ENCODE results near the gene DNALI1.

DNALI1 gene

DNA sequence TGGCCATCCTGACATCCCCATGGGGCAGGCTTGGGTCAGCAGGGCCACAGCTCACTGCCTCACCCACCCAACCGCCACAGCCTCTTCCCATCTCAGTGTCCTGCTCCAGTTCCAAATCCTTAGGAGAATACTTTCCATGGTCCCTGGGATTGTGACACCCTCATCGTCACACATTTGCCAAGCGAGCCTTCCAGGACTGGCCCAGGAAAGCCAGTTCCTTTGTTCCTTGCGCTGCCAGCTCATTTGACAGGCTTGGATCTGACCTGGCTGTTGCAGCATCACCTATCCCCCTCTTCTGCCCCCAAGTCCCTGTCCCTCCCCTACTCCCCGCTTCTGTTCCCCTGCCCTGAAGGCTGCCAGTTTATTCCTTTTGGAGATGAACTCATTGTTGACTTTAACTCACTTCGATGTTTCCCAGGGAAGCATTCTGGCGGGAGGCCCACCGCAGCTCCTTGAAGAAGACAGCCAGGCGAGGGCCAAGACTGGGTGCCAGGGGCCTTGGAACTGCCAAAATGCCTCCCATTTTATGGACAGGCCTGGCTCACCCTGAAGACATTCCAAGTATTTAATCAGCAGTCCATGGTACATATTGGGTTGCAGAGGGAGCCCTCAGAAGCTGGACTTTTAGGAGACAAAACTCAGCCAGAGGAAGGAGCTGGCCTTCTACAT, 49.2 kb downstream of the DNALI1 start:
- Histone ChIP-seq H3K4me1 (ENCODE audit: control insufficient read depth, insufficient read depth, low read length) (no peaks in the 10 kb centered on the region), H3K4me3 (ENCODE audit: low read depth, low read length) (no peak overlapping the region), H3K36me3 (ENCODE audit: control insufficient read depth in 2 of 2, insufficient read depth in 1 of 2, low read length in 2 of 2) (no peaks in the 10 kb centered on the region), H3K27ac (ENCODE audit: extremely low read depth, low read depth, low read length) (no peak overlapping the region), H3K9me3 (ENCODE audit: control insufficient read depth, insufficient read depth, low read depth, low read length) (no peaks in the 10 kb centered on the region)
- CTCF ChIA-PET: interaction anchor here (0.9 to 3.3 kb wide), 2 partner anchors 30 to 76 kb away, joined by 3 to 18 read pairs; no protein-coding TSS in a partner anchor
- POLR2A ChIA-PET: interaction anchor here (0.8 to 1.3 kb wide), 2 partner anchors 10 to 13 kb away, joined by 3 to 6 read pairs; partner anchors contain the start of gene GNL2
- TF ChIP-seq ZNF658 (tag by site-specific recombination; IDR thresholded peaks at IDR 0.05): no peak
- TF ChIP-seq ZNF394 (tag by site-specific recombination; IDR thresholded peaks at IDR 0.05; ENCODE audit: borderline replicate concordance): no peak
- TF ChIP-seq KLF16 (tag by site-specific recombination; IDR thresholded peaks at IDR 0.05): no peak
- no peak for TF ChIP-seq ZNF530 (tag by site-specific recombination; IDR thresholded peaks at IDR 0.05; ENCODE audit: low read depth)
- TF ChIP-seq, protein P1, sequence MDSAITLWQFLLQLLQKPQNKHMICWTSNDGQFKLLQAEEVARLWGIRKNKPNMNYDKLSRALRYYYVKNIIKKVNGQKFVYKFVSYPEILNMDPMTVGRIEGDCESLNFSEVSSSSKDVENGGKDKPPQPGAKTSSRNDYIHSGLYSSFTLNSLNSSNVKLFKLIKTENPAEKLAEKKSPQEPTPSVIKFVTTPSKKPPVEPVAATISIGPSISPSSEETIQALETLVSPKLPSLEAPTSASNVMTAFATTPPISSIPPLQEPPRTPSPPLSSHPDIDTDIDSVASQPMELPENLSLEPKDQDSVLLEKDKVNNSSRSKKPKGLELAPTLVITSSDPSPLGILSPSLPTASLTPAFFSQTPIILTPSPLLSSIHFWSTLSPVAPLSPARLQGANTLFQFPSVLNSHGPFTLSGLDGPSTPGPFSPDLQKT (IDR thresholded peaks at IDR 0.05; ENCODE audit: borderline replicate concordance, low read depth, low read length): no peak
- no peak for TF ChIP-seq ZNF707 (tag by site-specific recombination; IDR thresholded peaks at IDR 0.05)
- TF ChIP-seq ZNF175 (tag by site-specific recombination; IDR thresholded peaks at IDR 0.05): no peak
- no peak for TF ChIP-seq KLF9 (tag by site-specific recombination; IDR thresholded peaks at IDR 0.05; ENCODE audit: low read depth)
- TF ChIP-seq BCL11B (tag by site-specific recombination; IDR thresholded peaks at IDR 0.05; ENCODE audit: low read depth): no peak
- no peak for TF ChIP-seq GLI2 (tag by site-specific recombination; IDR thresholded peaks at IDR 0.05; ENCODE audit: borderline replicate concordance, low read depth)
- no peak for TF ChIP-seq ZNF341 (tag by site-specific recombination; IDR thresholded peaks at IDR 0.05; ENCODE audit: low read depth)
- TF ChIP-seq, protein P2, sequence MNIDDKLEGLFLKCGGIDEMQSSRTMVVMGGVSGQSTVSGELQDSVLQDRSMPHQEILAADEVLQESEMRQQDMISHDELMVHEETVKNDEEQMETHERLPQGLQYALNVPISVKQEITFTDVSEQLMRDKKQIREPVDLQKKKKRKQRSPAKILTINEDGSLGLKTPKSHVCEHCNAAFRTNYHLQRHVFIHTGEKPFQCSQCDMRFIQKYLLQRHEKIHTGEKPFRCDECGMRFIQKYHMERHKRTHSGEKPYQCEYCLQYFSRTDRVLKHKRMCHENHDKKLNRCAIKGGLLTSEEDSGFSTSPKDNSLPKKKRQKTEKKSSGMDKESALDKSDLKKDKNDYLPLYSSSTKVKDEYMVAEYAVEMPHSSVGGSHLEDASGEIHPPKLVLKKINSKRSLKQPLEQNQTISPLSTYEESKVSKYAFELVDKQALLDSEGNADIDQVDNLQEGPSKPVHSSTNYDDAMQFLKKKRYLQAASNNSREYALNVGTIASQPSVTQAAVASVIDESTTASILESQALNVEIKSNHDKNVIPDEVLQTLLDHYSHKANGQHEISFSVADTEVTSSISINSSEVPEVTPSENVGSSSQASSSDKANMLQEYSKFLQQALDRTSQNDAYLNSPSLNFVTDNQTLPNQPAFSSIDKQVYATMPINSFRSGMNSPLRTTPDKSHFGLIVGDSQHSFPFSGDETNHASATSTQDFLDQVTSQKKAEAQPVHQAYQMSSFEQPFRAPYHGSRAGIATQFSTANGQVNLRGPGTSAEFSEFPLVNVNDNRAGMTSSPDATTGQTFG (tag by site-specific recombination; IDR thresholded peaks at IDR 0.05; ENCODE audit: borderline replicate concordance): no peak

DNA sequence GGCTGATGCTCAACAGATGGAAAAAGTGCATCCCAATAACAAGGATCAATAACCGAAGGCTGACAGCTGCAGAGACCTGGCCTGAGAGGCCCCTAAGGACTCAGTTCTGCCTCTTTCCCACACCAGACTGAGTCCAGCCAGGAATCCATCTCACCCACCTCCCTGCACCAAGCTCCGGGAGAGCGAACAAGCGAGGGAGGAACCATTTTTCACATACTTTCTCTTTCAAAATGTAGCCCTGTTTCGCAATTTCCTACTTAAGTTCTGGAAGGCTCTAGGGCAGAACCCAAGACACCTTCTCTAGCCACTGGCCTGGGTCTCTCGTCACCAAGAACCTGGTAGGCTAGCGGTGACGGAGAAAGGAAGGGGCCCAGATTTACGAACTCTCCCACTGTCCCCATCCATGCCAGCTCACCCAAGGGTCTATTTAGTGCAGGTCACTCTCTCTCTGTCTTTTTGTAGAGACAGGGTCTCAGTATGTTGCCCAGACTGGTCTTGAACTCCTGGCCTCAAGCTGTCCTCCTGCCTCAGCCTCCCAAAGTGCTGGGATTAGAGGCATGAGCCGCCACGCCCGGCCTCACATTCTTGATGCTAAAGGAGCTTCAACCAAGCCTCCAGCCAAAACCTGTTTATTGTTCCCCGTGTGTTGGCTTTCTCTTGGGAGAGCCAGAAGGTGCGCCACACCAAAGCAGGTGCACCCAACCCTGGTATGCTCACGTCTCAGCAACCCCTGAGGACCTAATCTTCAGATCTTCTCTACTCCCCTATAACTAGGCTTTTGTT, 49.9 kb downstream of the DNALI1 start:
- Histone ChIP-seq H3K4me3 (ENCODE audit: low read depth, low read length) (no peak overlapping the region), H3K9me3 (ENCODE audit: control insufficient read depth, insufficient read depth, low read depth, low read length) (no peaks in the 10 kb centered on the region), H3K36me3 (ENCODE audit: control insufficient read depth in 2 of 2, insufficient read depth in 1 of 2, low read length in 2 of 2) (no peaks in the 10 kb centered on the region), H3K4me1 (ENCODE audit: control insufficient read depth, insufficient read depth, low read length) (no peaks in the 10 kb centered on the region), H3K27ac (ENCODE audit: extremely low read depth, low read depth, low read length) (no peak overlapping the region)
- ChIA-PET CTCF (interaction anchor here (0.7 to 3.3 kb wide), 2 partner anchors 11 to 75 kb away, joined by 3 to 18 read pairs; no protein-coding TSS in a partner anchor), POLR2A (interaction anchor here (1.3 kb wide), 1 partner anchor 11 kb away, joined by 6 read pairs; the partner anchor contains the start of gene GNL2)
- TF ChIP-seq EGR2 (tag by site-specific recombination; IDR thresholded peaks at IDR 0.05; ENCODE audit: low read depth): no peak
- TF ChIP-seq ZNF354C (tag by site-specific recombination; IDR thresholded peaks at IDR 0.05; ENCODE audit: borderline replicate concordance, low read depth): no peak
- no peak for TF ChIP-seq ZNF610 (tag by site-specific recombination; IDR thresholded peaks at IDR 0.05; ENCODE audit: borderline replicate concordance)
- TF ChIP-seq ZNF529 (tag by site-specific recombination; IDR thresholded peaks at IDR 0.05; ENCODE audit: insufficient replicate concordance): no peak
- no peak for TF ChIP-seq ZNF558 (tag by site-specific recombination; IDR thresholded peaks at IDR 0.05)
- no peak for TF ChIP-seq ZNF155 (tag by site-specific recombination; IDR thresholded peaks at IDR 0.05)
- TF ChIP-seq, protein P3, sequence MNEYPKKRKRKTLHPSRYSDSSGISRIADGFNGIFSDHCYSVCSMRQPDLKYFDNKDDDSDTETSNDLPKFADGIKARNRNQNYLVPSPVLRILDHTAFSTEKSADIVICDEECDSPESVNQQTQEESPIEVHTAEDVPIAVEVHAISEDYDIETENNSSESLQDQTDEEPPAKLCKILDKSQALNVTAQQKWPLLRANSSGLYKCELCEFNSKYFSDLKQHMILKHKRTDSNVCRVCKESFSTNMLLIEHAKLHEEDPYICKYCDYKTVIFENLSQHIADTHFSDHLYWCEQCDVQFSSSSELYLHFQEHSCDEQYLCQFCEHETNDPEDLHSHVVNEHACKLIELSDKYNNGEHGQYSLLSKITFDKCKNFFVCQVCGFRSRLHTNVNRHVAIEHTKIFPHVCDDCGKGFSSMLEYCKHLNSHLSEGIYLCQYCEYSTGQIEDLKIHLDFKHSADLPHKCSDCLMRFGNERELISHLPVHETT (tag by site-specific recombination; IDR thresholded peaks at IDR 0.05): no peak
- no peak for TF ChIP-seq ZNF561 (tag by site-specific recombination; IDR thresholded peaks at IDR 0.05; ENCODE audit: borderline replicate concordance)
- TF ChIP-seq ZNF544 (tag by site-specific recombination; IDR thresholded peaks at IDR 0.05): no peak
- no peak for TF ChIP-seq ZNF23 (tag by site-specific recombination; IDR thresholded peaks at IDR 0.05; ENCODE audit: borderline replicate concordance)
- TF ChIP-seq ZFHX2 (tag by site-specific recombination; conservative IDR thresholded peaks at IDR 0.05): no peak
- TF ChIP-seq, protein P4, sequence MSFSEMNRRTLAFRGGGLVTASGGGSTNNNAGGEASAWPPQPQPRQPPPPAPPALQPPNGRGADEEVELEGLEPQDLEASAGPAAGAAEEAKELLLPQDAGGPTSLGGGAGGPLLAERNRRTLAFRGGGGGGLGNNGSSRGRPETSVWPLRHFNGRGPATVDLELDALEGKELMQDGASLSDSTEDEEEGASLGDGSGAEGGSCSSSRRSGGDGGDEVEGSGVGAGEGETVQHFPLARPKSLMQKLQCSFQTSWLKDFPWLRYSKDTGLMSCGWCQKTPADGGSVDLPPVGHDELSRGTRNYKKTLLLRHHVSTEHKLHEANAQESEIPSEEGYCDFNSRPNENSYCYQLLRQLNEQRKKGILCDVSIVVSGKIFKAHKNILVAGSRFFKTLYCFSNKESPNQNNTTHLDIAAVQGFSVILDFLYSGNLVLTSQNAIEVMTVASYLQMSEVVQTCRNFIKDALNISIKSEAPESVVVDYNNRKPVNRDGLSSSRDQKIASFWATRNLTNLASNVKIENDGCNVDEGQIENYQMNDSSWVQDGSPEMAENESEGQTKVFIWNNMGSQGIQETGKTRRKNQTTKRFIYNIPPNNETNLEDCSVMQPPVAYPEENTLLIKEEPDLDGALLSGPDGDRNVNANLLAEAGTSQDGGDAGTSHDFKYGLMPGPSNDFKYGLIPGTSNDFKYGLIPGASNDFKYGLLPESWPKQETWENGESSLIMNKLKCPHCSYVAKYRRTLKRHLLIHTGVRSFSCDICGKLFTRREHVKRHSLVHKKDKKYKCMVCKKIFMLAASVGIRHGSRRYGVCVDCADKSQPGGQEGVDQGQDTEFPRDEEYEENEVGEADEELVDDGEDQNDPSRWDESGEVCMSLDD (tag by site-specific recombination; IDR thresholded peaks at IDR 0.05): no peak
- no peak for TF ChIP-seq ZBTB1 (tag by site-specific recombination; IDR thresholded peaks at IDR 0.05)
- TF ChIP-seq ZNF404 (tag by site-specific recombination; IDR thresholded peaks at IDR 0.05): no peak
- no peak for TF ChIP-seq ZNF175 (tag by site-specific recombination; IDR thresholded peaks at IDR 0.05)

Data from HEK293 (cell line).